H1 (cell line): ENCODE results near the gene CEP85. TPM values are rescaled to one million over a fixed set of nuclear protein-coding genes. Genes with fewer than 3 reads are reported as not detected.

Source experiments
- CTCF ChIA-PET: fragments of 300-600 bp; sonication (Branson Sonifier 250); formaldehyde crosslinking; loops from one replicate; lab custom pipeline; 2021; ENCODE audit not compliant: partially characterized antibody; lab: Charles Lee
- POLR2A ChIA-PET: fragments of 300-600 bp; sonication (Branson Sonifier 250); formaldehyde crosslinking; loops from one replicate; lab custom pipeline; 2021; ENCODE audit warnings: inconsistent platforms; ENCODE audit not compliant: partially characterized antibody; lab: Charles Lee
- DNase-seq, 2 experiments: peaks; one replicate each; pipeline versions ENCODE4 v3.0.0 to v3.0.0-alpha.2; 2010 to 2022; ENCODE audit warnings: low spot score in 2 of 2, low read depth in 1 of 2, mixed read lengths in 1 of 2
- FAIRE-seq: peaks from 2 replicates; lab custom pipeline; 2011; peaks lifted over from hg19 to GRCh38; lab: Jason Lieb, UNC
- H2AFZ ChIP-seq: 2 replicates; pipeline ENCODE4 v1.8.1; 2012; ENCODE audit warnings: low read length, inconsistent platforms
- H2AK5ac ChIP-seq: 2 replicates; pipeline ENCODE4 v1.6.1; 2013; ENCODE audit warnings: low read depth, low read length
- H2BK120ac ChIP-seq: replicated peaks from 2 replicates; pipeline ENCODE3; 2013; ENCODE audit warnings: low read depth, low read length, inconsistent platforms
- H2BK12ac ChIP-seq: 2 replicates; pipeline ENCODE4 v1.6.1; 2013; ENCODE audit warnings: low read depth, low read length
- H2BK15ac ChIP-seq: 2 replicates; pipeline ENCODE4 v1.6.1; 2013; ENCODE audit warnings: low read length
- H2BK20ac ChIP-seq: 2 replicates; pipeline ENCODE4 v1.6.1; 2013; ENCODE audit warnings: low read length
- H2BK5ac ChIP-seq: 2 replicates; pipeline ENCODE4 v1.6.1; 2013; ENCODE audit warnings: low read depth, low read length
- H3K14ac ChIP-seq: 2 replicates; pipeline ENCODE4 v1.6.1; 2013; ENCODE audit warnings: inconsistent platforms; ENCODE audit not compliant: insufficient read length
- H3K18ac ChIP-seq: 2 replicates; pipeline ENCODE4 v1.6.1; 2013; ENCODE audit warnings: low read length; ENCODE audit errors: extremely low read depth
- H3K23ac ChIP-seq: 2 replicates; pipeline ENCODE4 v1.6.1; 2013; ENCODE audit warnings: inconsistent platforms; ENCODE audit not compliant: insufficient read length
- H3K23me2 ChIP-seq: 2 replicates; pipeline ENCODE4 v1.6.1; 2013; ENCODE audit warnings: low read depth, low read length
- H3K27ac ChIP-seq: 2 replicates; pipeline ENCODE4 v1.6.1; 2011; ENCODE audit warnings: low read depth, low read length, inconsistent platforms
- H3K27me3 ChIP-seq, 4 experiments: replicated peaks in 1 of 4; 1 replicate in 1 of 4; 2 replicates in 3 of 4; pipeline versions ENCODE4 v1.6.1 to v1.8.1; 2011 to 2013; ENCODE audit warnings: low read length in 3 of 4, mild to moderate bottlenecking in 3 of 4, inconsistent platforms in 2 of 4, mixed read lengths in 2 of 4, moderate library complexity in 1 of 4; ENCODE audit not compliant: control insufficient read depth in 3 of 4, insufficient read depth in 3 of 4; ENCODE audit errors: extremely low read depth in 1 of 4
- H3K36me3 ChIP-seq, 4 experiments: 2 replicates each; pipeline versions ENCODE4 v1.6.1 to v1.8.1; 2011 to 2013; ENCODE audit warnings: mild to moderate bottlenecking in 4 of 4, low read length in 3 of 4, moderate library complexity in 2 of 4, control low read depth in 1 of 4, inconsistent platforms in 1 of 4; ENCODE audit not compliant: insufficient read depth in 4 of 4, control insufficient read depth in 2 of 4
- H3K4ac ChIP-seq: replicated peaks from 2 replicates; pipeline ENCODE3; 2013; ENCODE audit warnings: low read length, low read depth, mixed read lengths, inconsistent platforms; ENCODE audit not compliant: insufficient read length
- H3K4me1 ChIP-seq, 4 experiments: replicated peaks in 1 of 4; 1 replicate in 1 of 4; 2 replicates in 3 of 4; pipeline versions ENCODE4 v1.6.1 to v1.8.1; 2011 to 2013; ENCODE audit warnings: low read length in 3 of 4, inconsistent platforms in 2 of 4, mixed read lengths in 1 of 4; ENCODE audit not compliant: insufficient read depth in 4 of 4, control insufficient read depth in 3 of 4
- H3K4me2 ChIP-seq, 2 experiments: 2 replicates each; pipeline versions ENCODE4 v1.6.1 to v1.8.1; 2011 to 2013; ENCODE audit warnings: low read depth in 2 of 2, low read length in 2 of 2, control low read depth in 1 of 2, inconsistent platforms in 1 of 2, mild to moderate bottlenecking in 1 of 2; ENCODE audit not compliant: insufficient read depth in 1 of 2
- H3K4me3 ChIP-seq, 4 experiments: fragments of 200-600, 300-600 bp in 1 of 4; sonication (generic), shearing (Covaris generic), sonication (Bioruptor Twin) in 1 of 4; 2 replicates each; pipeline versions ENCODE4 v1.5.1 to v1.8.1; 2011 to 2016; ENCODE audit warnings: low read length in 4 of 4, low read depth in 3 of 4, control low read depth in 2 of 4, inconsistent platforms in 2 of 4, mild to moderate bottlenecking in 2 of 4, mixed read lengths in 1 of 4, moderate library complexity in 1 of 4; ENCODE audit not compliant: insufficient read depth in 2 of 4; ENCODE audit errors: extremely low read depth in 1 of 4
- H3K56ac ChIP-seq: replicated peaks from 2 replicates; pipeline ENCODE3; 2013; ENCODE audit warnings: low read depth, mild to moderate bottlenecking, mixed read lengths, low read length, inconsistent platforms; ENCODE audit not compliant: insufficient read length
- H3K79me1 ChIP-seq: 2 replicates; pipeline ENCODE4 v1.6.1; 2013; ENCODE audit warnings: low read depth, low read length, control low read depth
- H3K79me2 ChIP-seq, 2 experiments: 2 replicates each; pipeline versions ENCODE4 v1.6.1 to v1.8.1; 2012 to 2013; ENCODE audit warnings: low read length in 2 of 2, mild to moderate bottlenecking in 2 of 2, inconsistent platforms in 1 of 2; ENCODE audit not compliant: insufficient read depth in 2 of 2, control insufficient read depth in 1 of 2
- H3K9ac ChIP-seq, 4 experiments: replicated peaks in 1 of 4; 1 replicate in 1 of 4; 2 replicates in 3 of 4; pipeline versions ENCODE4 v1.6.1 to v1.8.1; 2011 to 2013; ENCODE audit warnings: low read depth in 3 of 4, low read length in 3 of 4, control low read depth in 2 of 4, mild to moderate bottlenecking in 2 of 4, moderate library complexity in 2 of 4, inconsistent platforms in 1 of 4; ENCODE audit errors: extremely low read depth in 1 of 4
- H3K9me3 ChIP-seq, 2 experiments: 2 replicates each; pipeline versions ENCODE4 v1.6.1 to v1.8.1; 2012 to 2013; ENCODE audit warnings: mild to moderate bottlenecking in 2 of 2, moderate library complexity in 2 of 2, control low read depth in 1 of 2, inconsistent platforms in 1 of 2, low read depth in 1 of 2, low read length in 1 of 2, mixed read lengths in 1 of 2; ENCODE audit not compliant: insufficient read depth in 2 of 2
- H4K20me1 ChIP-seq, 2 experiments: replicated peaks in 1 of 2; 2 replicates each; pipeline versions ENCODE3 to v1.8.1; 2011 to 2013; ENCODE audit warnings: inconsistent platforms in 2 of 2, low read length in 2 of 2, mild to moderate bottlenecking in 1 of 2; ENCODE audit not compliant: insufficient read depth in 2 of 2, control insufficient read depth in 1 of 2
- H4K5ac ChIP-seq: 2 replicates; pipeline ENCODE4 v1.6.1; 2013; ENCODE audit warnings: low read length, low read depth, mixed read lengths, inconsistent platforms; ENCODE audit not compliant: insufficient read length
- H4K8ac ChIP-seq: 2 replicates; pipeline ENCODE4 v1.8.0; 2013; ENCODE audit warnings: mild to moderate bottlenecking, moderate library complexity, low read length, inconsistent platforms; ENCODE audit not compliant: insufficient read depth; ENCODE audit errors: extremely low read depth
- H4K91ac ChIP-seq: replicated peaks from 2 replicates; pipeline ENCODE3; 2013; ENCODE audit warnings: low read length, mixed read lengths, inconsistent platforms; ENCODE audit not compliant: insufficient read length
- NANOG ChIP-seq: IDR thresholded peaks from 2 replicates; pipeline ENCODE4 v1.6.1; 2011; ENCODE audit warnings: low read length, low read depth, mild to moderate bottlenecking, inconsistent platforms; ENCODE audit not compliant: insufficient read depth, poor library complexity, severe bottlenecking
- TBP ChIP-seq: IDR thresholded peaks from 2 replicates; pipeline ENCODE4 v1.6.1; 2011; ENCODE audit warnings: low read depth, low read length, improper control_type of control experiment
- YY1 ChIP-seq: IDR thresholded peaks from 2 replicates; pipeline ENCODE4 v1.6.1; 2011; ENCODE audit warnings: low read depth, mild to moderate bottlenecking, low read length
- WGBS, 2 experiments: shearing (Covaris generic) in 1 of 2; methylation state at CpG; one replicate each; pipeline versions ENCODE4 v1.1.6 to v1.1.7; 2013 to 2015; ENCODE audit warnings: low lambda C conversion rate in 2 of 2, mixed read lengths in 2 of 2, inconsistent platforms in 1 of 2, low coverage in 1 of 2, missing lambda C conversion rate in 1 of 2; ENCODE audit not compliant: insufficient replicate concordance in 2 of 2, insufficient coverage in 1 of 2, insufficient read length in 1 of 2; ENCODE audit errors: extremely low coverage in 1 of 2, missing lambda C conversion rate in 1 of 2; 5-methylcytosine and 5-hydroxymethylcytosine counted together
- polyA plus RNA-seq, 7 experiments: library from polyadenylated mRNA; depleted of rRNA in 3 of 7; stranded (reverse) in 5 of 7; unstranded in 2 of 7; fragments of >200 nt in 5 of 7; fragments of 200-250 nt in 2 of 7; gene quantifications; 1 replicate in 5 of 7; 2 replicates in 1 of 7; 4 replicates in 1 of 7; pipeline versions ENCODE4 v1.2.1 to v1.2.3, GENCODE V29; 2011 to 2013; ENCODE audit warnings: missing spikeins in 2 of 7, mixed read lengths in 2 of 7
- total RNA-seq: library from RNA; stranded (reverse); fragmentation: NEBNext Ultra II Directional; extraction: Animal tissue kit (Norgen Biotek cat#: 25700); gene quantifications from 2 replicates; pipeline ENCODE4 v1.2.1, GENCODE V29; 2021

Gene CEP85
- total and polyA plus RNA-seq, 2 of the 8 experiments (the other 6 are each of a cell fraction or from before 2014, with no cell fraction given): 40.4 to 43.7 TPM

- no peak overlapping the region for H4K5ac ChIP-seq
- H3K79me1 ChIP-seq: no peaks in the 10 kb centered on the region
- DNase-seq: no peak
- peak overlapping the region in 3 of 4 experiments; percentile 65 to 89 (median 84); a peak in 5 of 7 replicates for H3K9ac ChIP-seq
- no peaks in the 10 kb centered on the region for H3K27me3 ChIP-seq
- H3K4me2 ChIP-seq: peak overlapping the region; percentile 56 to 97
- H3K4me1 ChIP-seq: peaks cover 0 to 5% (median 2%) of the 10 kb centered on the region in 4 experiments; a peak in 3 of 7 replicates
- no peak overlapping the region for H3K14ac ChIP-seq
- no peak overlapping the region for H3K18ac ChIP-seq
- 49 to 100% methylated on average over 2 to 8 of the region's 8 CpGs for WGBS, 2 experiments
- no peak overlapping the region for H4K91ac ChIP-seq
- no peak for TF ChIP-seq NANOG
- 0 out of 2 replicates have a peak, but pooled peaks have one; percentile 22 for TF ChIP-seq YY1
- TF ChIP-seq TBP: no peak
- H2BK5ac ChIP-seq: peak overlapping the region; percentile 52; the same call in 1 of the 2 replicates
- no peak overlapping the region for H2BK20ac ChIP-seq
- peak overlapping the region; percentile 73; the same call in 1 of the 2 replicates for H4K8ac ChIP-seq
- 0 out of 2 replicates have a peak overlapping the region, but pooled peaks have one; percentile 27 for H2BK12ac ChIP-seq
- no peak for FAIRE-seq
- ChIA-PET POLR2A (interaction anchor here (1.1 to 4.6 kb wide), 3 partner anchors 12 to 19 kb away, joined by 3 to 29 read pairs (median 4); partner anchors contain the start of gene CD52), CTCF (interaction anchor here (1.2 to 57.0 kb wide), 3 partner anchors 10 to 58 kb away, joined by 3 to 1530 read pairs (median 1530); partner anchors contain the start of genes CD52, SH3BGRL3 and UBXN11)
- H3K27ac ChIP-seq: peak overlapping the region; percentile 75; the same call in 1 of the 2 replicates
- H3K4me3 ChIP-seq: peak overlapping the region; percentile 52 to 98 (median 96)
- H2BK120ac ChIP-seq: no peak overlapping the region
- no peak overlapping the region for H2AFZ ChIP-seq
- no peak overlapping the region for H2BK15ac ChIP-seq
- H3K4ac ChIP-seq: no peak overlapping the region
- no peak overlapping the region for H2AK5ac ChIP-seq
- H3K9me3 ChIP-seq: no peaks in the 10 kb centered on the region
- no peaks in the 10 kb centered on the region for H4K20me1 ChIP-seq
- H3K23me2 ChIP-seq: peaks cover 9% of the 10 kb centered on the region
- H3K79me2 ChIP-seq: no peaks in the 10 kb centered on the region
- no peaks in the 10 kb centered on the region for H3K36me3 ChIP-seq
- no peak overlapping the region for H3K23ac ChIP-seq
- H3K56ac ChIP-seq: no peak overlapping the region
These were observed 71.8 kb downstream of the CEP85 start for GRCh38 chr1:26305667-26306289.
